ENCODE data around the gene MCTP2.

The MCTP2 gene

DNA sequence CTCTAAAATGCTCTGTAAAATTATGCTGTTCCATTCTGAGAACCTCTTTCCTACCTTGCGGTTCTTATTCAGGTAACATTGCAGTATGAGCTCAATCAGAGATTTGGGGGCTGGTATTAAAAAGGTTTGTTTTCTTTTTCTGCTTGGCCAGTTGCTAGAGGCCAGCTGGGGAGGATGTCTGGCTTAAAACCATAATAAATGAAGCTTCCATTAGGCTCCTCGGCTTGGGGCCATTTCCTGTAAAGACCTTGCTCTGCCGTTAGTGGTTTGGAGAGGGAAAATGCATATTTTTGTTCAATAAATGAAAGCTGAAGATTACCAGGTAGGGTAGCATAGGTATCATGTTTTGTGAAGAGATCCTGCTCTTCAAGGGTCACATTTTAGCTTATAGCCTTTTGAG lies 55.2 kb downstream of the MCTP2 start:
- TF ChIP-seq FOXM1 (IDR thresholded peaks at IDR 0.05; ENCODE audit: borderline replicate concordance, low read depth) (no peak), CEBPB (IDR thresholded peaks at IDR 0.05) (no peak), TCF12 (IDR thresholded peaks at IDR 0.05; ENCODE audit: low read depth) (no peak), EP300 (IDR thresholded peaks at IDR 0.05; ENCODE audit: borderline replicate concordance) (no peak), CREB1 (IDR thresholded peaks at IDR 0.05; ENCODE audit: low read depth) (no peak), EGR1 (IDR thresholded peaks at IDR 0.05) (no peak)

DNA sequence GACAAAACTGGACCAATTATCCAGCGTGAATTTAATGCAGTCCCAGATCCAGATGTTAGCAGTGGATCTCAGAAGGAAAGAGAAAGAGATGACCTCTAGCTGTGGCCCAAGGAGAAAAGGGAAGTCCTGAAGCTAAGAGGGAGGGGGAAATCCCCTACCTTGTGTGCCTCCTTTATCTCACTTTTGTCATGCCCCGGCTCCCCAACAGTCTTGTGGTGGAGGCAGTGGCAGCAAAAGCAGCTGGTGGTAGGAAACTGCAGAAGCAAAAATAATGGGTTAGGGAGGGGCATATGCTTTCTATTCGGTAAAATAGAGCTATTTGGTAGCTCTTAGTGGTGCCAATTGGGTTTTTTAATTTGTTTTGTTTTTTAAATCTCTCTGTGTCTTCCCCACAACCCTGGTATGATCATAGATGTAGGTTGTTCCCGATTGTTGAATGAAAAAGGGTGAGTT lies 56.5 kb downstream of the MCTP2 start:
- TF ChIP-seq RAD21 (IDR thresholded peaks at IDR 0.05; ENCODE audit: low read depth) = no peak
- TF ChIP-seq, protein P1, sequence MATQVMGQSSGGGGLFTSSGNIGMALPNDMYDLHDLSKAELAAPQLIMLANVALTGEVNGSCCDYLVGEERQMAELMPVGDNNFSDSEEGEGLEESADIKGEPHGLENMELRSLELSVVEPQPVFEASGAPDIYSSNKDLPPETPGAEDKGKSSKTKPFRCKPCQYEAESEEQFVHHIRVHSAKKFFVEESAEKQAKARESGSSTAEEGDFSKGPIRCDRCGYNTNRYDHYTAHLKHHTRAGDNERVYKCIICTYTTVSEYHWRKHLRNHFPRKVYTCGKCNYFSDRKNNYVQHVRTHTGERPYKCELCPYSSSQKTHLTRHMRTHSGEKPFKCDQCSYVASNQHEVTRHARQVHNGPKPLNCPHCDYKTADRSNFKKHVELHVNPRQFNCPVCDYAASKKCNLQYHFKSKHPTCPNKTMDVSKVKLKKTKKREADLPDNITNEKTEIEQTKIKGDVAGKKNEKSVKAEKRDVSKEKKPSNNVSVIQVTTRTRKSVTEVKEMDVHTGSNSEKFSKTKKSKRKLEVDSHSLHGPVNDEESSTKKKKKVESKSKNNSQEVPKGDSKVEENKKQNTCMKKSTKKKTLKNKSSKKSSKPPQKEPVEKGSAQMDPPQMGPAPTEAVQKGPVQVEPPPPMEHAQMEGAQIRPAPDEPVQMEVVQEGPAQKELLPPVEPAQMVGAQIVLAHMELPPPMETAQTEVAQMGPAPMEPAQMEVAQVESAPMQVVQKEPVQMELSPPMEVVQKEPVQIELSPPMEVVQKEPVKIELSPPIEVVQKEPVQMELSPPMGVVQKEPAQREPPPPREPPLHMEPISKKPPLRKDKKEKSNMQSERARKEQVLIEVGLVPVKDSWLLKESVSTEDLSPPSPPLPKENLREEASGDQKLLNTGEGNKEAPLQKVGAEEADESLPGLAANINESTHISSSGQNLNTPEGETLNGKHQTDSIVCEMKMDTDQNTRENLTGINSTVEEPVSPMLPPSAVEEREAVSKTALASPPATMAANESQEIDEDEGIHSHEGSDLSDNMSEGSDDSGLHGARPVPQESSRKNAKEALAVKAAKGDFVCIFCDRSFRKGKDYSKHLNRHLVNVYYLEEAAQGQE (IDR thresholded peaks at IDR 0.05; ENCODE audit: low read depth) = no peak
- no peak for TF ChIP-seq CREB1 (IDR thresholded peaks at IDR 0.05; ENCODE audit: low read depth)
- TF ChIP-seq CEBPB (IDR thresholded peaks at IDR 0.05) = no peak
- TF ChIP-seq, protein P2, sequence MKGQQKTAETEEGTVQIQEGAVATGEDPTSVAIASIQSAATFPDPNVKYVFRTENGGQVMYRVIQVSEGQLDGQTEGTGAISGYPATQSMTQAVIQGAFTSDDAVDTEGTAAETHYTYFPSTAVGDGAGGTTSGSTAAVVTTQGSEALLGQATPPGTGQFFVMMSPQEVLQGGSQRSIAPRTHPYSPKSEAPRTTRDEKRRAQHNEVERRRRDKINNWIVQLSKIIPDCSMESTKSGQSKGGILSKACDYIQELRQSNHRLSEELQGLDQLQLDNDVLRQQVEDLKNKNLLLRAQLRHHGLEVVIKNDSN (IDR thresholded peaks at IDR 0.05) = no peak

DNA sequence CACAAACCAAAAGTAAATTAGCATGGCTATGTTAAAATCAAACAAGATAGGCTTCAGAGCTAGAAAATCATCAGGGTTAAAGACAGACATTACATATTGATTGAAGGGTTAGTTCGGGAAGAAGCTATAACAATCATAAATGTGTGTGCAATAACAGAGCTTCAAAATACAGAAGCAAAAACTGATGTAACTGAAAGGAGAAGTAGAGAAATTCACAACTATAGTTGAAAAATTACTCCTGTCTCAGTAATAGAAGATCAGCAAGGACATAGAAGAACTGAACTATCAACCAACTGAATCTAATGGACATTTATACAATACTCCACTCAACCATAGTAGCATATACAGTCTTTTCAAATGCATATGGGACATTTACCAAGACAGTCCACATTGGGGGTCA lies 59.4 kb downstream of the MCTP2 start:
- TF ChIP-seq TCF12 (IDR thresholded peaks at IDR 0.05; ENCODE audit: low read depth) = no peak
- no peak for TF ChIP-seq EGR1 (IDR thresholded peaks at IDR 0.05)
- TF ChIP-seq TAF1 (IDR thresholded peaks at IDR 0.05; ENCODE audit: low read depth) = no peak
- TF ChIP-seq, protein P1 (IDR thresholded peaks at IDR 0.05; ENCODE audit: low read depth) = no peak
- TF ChIP-seq CREB1 (IDR thresholded peaks at IDR 0.05; ENCODE audit: low read depth) = no peak
- TF ChIP-seq TEAD4 (IDR thresholded peaks at IDR 0.05) = no peak

DNA sequence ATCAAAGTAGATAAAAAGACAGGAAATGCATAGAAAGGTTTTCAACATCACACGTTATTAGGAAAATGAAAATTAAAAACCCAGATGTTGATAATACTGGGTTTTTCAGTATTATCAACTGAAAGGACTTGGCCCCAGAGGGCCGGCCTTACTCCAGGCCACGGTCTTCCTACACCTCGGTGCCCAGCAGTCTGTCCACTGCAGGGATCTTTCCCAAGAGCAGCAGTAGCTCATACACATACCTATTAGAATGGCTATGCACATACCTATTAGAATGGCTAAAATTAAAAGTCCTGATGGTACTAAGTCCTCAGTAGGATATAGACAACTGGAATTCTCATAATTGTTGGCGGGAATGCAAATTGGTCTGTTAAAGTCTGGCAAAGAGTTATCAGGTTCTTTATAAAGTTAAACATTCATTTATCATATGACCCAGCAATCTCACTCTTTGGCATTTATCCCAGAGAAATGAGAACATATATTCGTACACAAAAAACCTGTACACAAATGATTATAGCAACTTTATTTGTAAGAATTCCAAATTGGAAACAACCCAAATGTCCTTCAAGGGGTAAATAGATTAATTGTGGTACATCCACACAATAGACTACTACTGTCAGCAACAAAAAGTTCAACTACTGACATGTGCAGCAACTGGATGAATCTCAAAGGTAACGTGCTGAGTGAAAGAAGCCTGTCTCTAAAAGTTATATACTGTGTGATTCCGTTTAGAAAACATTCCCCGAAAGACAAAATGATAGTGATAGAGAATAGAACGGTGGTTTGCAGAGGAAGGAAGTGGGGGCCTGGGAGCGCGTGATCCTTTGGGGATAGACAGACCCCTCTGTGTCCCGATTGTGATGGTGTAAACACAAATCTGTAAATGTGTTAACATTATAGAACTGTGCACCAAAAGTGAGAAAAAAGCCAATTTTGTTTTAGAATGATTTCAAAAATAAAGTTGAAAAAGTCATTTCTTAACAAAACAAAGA lies 62.3 kb downstream of the MCTP2 start:
- no peak for TF ChIP-seq YY1 (IDR thresholded peaks at IDR 0.05; ENCODE audit: low read depth)
- no peak for TF ChIP-seq EGR1 (IDR thresholded peaks at IDR 0.05)
- no peak for TF ChIP-seq FOXM1 (IDR thresholded peaks at IDR 0.05; ENCODE audit: borderline replicate concordance, low read depth)
- TF ChIP-seq CREB1 (IDR thresholded peaks at IDR 0.05; ENCODE audit: low read depth) = no peak
- TF ChIP-seq, protein P2 (IDR thresholded peaks at IDR 0.05) = no peak
- no peak for TF ChIP-seq RAD21 (IDR thresholded peaks at IDR 0.05; ENCODE audit: low read depth)
- no peak for TF ChIP-seq TEAD4 (IDR thresholded peaks at IDR 0.05)
- TF ChIP-seq CEBPB (IDR thresholded peaks at IDR 0.05) = no peak
- no peak for TF ChIP-seq NFIC (IDR thresholded peaks at IDR 0.05)
- TF ChIP-seq, protein P1 (IDR thresholded peaks at IDR 0.05; ENCODE audit: low read depth) = no peak
- TF ChIP-seq EP300 (IDR thresholded peaks at IDR 0.05; ENCODE audit: borderline replicate concordance) = no peak

DNA sequence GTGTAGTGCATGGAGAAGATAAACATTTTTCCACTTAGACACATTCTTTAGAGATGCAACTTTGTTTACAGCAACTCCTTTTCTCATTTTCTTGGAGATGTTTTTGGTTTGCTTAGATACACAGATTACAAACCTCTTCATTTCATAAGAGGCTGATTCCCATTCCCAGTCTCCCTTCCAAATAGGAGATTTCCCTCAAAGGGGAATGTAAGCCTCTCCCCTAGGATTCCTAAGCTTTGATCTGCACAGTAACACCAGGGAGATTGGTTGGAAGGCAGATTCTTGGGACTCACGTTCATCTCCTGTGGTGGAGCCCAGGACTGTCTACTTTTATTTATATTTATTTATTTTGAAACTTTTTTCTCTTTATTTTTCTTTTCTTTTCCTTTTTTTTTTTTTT lies 63.2 kb downstream of the MCTP2 start:
- TF ChIP-seq CEBPB (IDR thresholded peaks at IDR 0.05) (no peak), TCF12 (IDR thresholded peaks at IDR 0.05; ENCODE audit: low read depth) (no peak), YY1 (IDR thresholded peaks at IDR 0.05; ENCODE audit: low read depth) (no peak), NFIC (IDR thresholded peaks at IDR 0.05) (no peak), EP300 (IDR thresholded peaks at IDR 0.05; ENCODE audit: borderline replicate concordance) (no peak)
- TF ChIP-seq, protein P1 (IDR thresholded peaks at IDR 0.05; ENCODE audit: low read depth) = no peak
